SK-N-MC (cell line): ENCODE measurements around the gene DLEC1.

ENCODE experiments used
- EZH2 ChIP-seq: fragments of 200-600 bp; sonication (generic); IDR thresholded peaks from one replicate; pipeline ENCODE4 v1.6.1; 2017; ENCODE audit warnings: antibody characterized with exemption
- FOXP2 ChIP-seq: optimal IDR thresholded peaks from 2 replicates; pipeline ENCODE3; 2011; ENCODE audit warnings: mild to moderate bottlenecking, moderate library complexity; ENCODE audit not compliant: insufficient read depth; ENCODE audit errors: extremely low read length, control extremely low read depth

GRCh38 chr3:38043486-38043885, 4.5 kb downstream of the DLEC1 start:
- TF ChIP-seq EZH2 = no peak
- no peak for TF ChIP-seq FOXP2
